Natural killer cell treated with Interleukin-12 subunit alpha and Interleukin-12 subunit beta and Interleukin-15 and Interleukin-18, amount 100 ng/mL, for 72 hours (primary cell): Measurements from ENCODE around the gene ABHD2. TPM values are rescaled to one million over a fixed set of nuclear protein-coding genes. Genes with fewer than 3 reads are reported as not detected.

Source experiments
- ATAC-seq, 2 donors: fragments of 150-1000 bp; cut with Tn5 transposase in 1 of 2; sonication (Bioruptor Pico), chemical (Tn5 transposase) in 1 of 2; 2 replicates each; pipeline ENCODE4 v1.10.0; 2021
- DNase-seq: peaks from one replicate; pipeline ENCODE4 v3.0.0; 2022; ENCODE audit warnings: low spot score
- H3K27ac Mint-ChIP-seq, 2 donors: 1 replicate in 1 of 2; 2 replicates in 1 of 2; pipeline ENCODE4 v1.8.0; 2022; ENCODE audit warnings: mixed read lengths in 2 of 2, mild to moderate bottlenecking in 1 of 2, moderate library complexity in 1 of 2
- H3K27me3 Mint-ChIP-seq, 2 donors: 1 replicate in 1 of 2; 2 replicates in 1 of 2; pipeline ENCODE4 v1.8.0; 2022; ENCODE audit warnings: mixed read lengths in 2 of 2
- H3K36me3 Mint-ChIP-seq: one replicate; pipeline ENCODE4 v1.8.0; 2022; ENCODE audit warnings: mixed read lengths
- H3K4me1 Mint-ChIP-seq, 2 donors: 1 replicate in 1 of 2; 2 replicates in 1 of 2; pipeline ENCODE4 v1.8.0; 2022; ENCODE audit warnings: low read depth in 2 of 2, mixed read lengths in 2 of 2, mild to moderate bottlenecking in 1 of 2
- H3K4me3 Mint-ChIP-seq: one replicate; pipeline ENCODE4 v1.8.0; 2022; ENCODE audit warnings: mixed read lengths
- H3K9me3 Mint-ChIP-seq: 2 replicates; pipeline ENCODE4 v1.8.0; 2022; ENCODE audit warnings: mixed read lengths
- total RNA-seq, 2 donors: library from RNA; stranded (reverse); gene quantifications; one replicate each; pipeline ENCODE4 v1.2.3, GENCODE V29; 2022

ABHD2 gene
- total RNA-seq, 2 donors from 2014 or later: 130 to 214 TPM

DNA sequence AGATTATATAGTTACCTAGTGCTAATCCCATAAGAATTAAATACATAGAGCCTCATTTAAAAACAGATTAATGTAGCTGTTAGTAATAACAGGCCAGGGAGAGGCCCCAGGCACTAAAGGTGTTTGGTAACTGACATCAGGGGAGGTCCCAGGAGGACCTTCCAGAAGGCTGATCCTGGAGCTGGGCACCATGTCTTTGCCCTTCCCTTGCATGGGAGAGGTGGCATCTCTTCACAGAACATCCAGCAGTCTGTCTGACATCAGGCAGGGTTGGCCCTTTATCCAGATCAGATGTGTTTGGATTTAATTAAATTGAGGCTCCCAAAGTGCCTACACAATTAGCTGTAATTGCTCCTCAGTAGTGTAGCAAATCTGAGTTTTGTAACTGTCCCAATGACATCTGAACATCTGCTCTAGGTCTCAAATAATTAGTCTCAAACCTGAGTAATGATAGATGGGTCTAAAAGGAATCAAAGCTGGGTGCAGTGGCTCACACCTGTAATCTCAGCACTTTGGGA lies 80.1 kb downstream of the ABHD2 start:
- H3K4me3 Mint-ChIP-seq: peak overlapping the region; percentile 77
- H3K27me3 Mint-ChIP-seq: no peaks in the 10 kb centered on the region

DNA sequence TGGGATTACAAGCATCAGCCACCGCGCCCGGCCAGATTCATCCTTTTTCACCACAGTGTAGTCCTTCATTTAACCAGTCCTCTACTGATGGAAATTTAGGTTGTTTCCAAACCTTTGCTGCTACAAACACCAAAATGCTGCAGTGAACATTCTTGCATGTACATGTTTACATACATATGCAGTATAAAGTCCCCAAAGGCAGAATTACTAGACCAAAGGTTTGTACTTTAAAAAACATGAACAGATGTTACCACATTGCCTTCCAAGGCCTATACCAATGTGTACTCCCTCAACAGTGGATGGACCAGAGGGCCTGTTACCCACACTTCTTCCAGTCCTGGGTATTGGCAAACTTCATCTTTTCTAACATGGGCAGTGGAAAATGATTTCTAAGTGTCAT lies 82.1 kb downstream of the ABHD2 start:
- DNase-seq (no peak), ATAC-seq (no peak)
- H3K36me3 Mint-ChIP-seq: peaks cover 6% of the 10 kb centered on the region
- no peaks in the 10 kb centered on the region for H3K27me3 Mint-ChIP-seq
- H3K4me3 Mint-ChIP-seq: no peak overlapping the region
- H3K27ac Mint-ChIP-seq: peak overlapping the region; percentile 82 to 95
- H3K4me1 Mint-ChIP-seq: peaks cover 35 to 42% of the 10 kb centered on the region in 2 donors
- H3K9me3 Mint-ChIP-seq: no peaks in the 10 kb centered on the region

More for the DNA sequence above, 80.1 kb downstream of the ABHD2 start:
- peak overlapping the region; percentile 82 to 95 for H3K27ac Mint-ChIP-seq
- ATAC-seq: no peak
- no peak for DNase-seq
- H3K36me3 Mint-ChIP-seq: no peaks in the 10 kb centered on the region
- no peaks in the 10 kb centered on the region for H3K9me3 Mint-ChIP-seq
- H3K4me1 Mint-ChIP-seq: peaks cover 30% of the 10 kb centered on the region in 2 donors

GRCh38 chr15:89171136-89172072 lies 83.1 kb downstream of the ABHD2 start:
- DNase-seq (no peak), ATAC-seq (no peak)
- no peak overlapping the region for H3K4me3 Mint-ChIP-seq
- H3K27me3 Mint-ChIP-seq: no peaks in the 10 kb centered on the region
- peak overlapping the region in 1 of 2 donors; percentile 99 for H3K27ac Mint-ChIP-seq
- no peaks in the 10 kb centered on the region for H3K9me3 Mint-ChIP-seq
- peaks cover 35 to 48% of the 10 kb centered on the region in 2 donors for H3K4me1 Mint-ChIP-seq
- peaks cover 7% of the 10 kb centered on the region for H3K36me3 Mint-ChIP-seq

GRCh38 chr15:89172921-89173320 lies 84.7 kb downstream of the ABHD2 start:
- Mint-ChIP-seq H3K36me3 (peaks cover 16% of the 10 kb centered on the region), H3K4me3 (no peak overlapping the region), H3K27ac (peak overlapping the region in 1 of 2 donors; percentile 99), H3K4me1 (peaks cover 32 to 46% of the 10 kb centered on the region in 2 donors), H3K27me3 (no peaks in the 10 kb centered on the region), H3K9me3 (no peaks in the 10 kb centered on the region)
- no peak for DNase-seq
- ATAC-seq: no peak

DNA sequence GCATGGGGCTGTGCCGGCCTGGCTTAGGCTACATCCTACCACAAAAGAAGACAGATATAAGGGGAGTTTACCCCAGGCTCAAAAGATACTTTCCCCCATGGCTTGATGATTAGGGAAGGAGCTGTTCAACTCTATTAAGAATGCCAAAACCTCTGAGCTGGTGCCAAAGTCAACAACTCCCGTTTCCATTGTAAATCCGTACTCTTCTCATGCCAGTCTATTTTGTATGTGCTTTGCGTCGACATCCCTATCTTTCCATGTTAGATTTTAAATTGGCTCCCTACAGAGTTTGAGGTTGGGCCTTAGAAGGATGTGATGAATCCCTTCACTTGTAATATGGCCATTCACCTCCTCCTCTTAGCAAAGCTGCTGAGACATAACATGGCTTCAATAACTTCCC lies 86.2 kb downstream of the ABHD2 start:
- Mint-ChIP-seq H3K36me3 (peaks cover 17% of the 10 kb centered on the region), H3K27ac (peak overlapping the region; percentile 45 to 99)

DNA sequence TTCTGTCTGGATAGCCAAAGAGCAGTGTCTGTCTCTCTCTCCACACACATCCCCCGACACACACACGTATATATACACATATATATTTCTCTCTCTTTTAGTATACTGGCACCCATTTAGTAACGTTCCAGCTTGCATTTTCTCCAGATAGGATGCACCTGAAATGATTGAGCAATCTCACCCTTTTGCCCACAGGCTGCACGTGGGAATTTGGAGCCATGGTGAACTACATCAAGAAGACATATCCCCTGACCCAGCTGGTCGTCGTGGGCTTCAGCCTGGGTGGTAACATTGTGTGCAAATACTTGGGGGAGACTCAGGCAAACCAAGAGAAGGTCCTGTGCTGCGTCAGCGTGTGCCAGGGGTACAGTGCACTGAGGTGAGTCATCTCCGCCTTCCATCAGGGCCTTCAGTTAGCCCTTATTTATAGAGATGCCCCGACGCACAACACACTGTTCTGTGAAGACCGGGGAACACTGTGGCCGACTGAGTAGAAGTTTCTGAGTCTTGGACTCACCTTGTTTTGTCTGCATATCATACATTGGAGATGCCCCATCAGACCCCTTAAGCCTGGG lies 87.4 kb downstream of the ABHD2 start:
- peaks cover 39 to 56% of the 10 kb centered on the region in 2 donors for H3K4me1 Mint-ChIP-seq
- peak overlapping the region; percentile 49 to 99 for H3K27ac Mint-ChIP-seq
- ATAC-seq (no peak), DNase-seq (no peak)
- H3K4me3 Mint-ChIP-seq: no peak overlapping the region
- no peaks in the 10 kb centered on the region for H3K27me3 Mint-ChIP-seq
- H3K9me3 Mint-ChIP-seq: no peaks in the 10 kb centered on the region
- H3K36me3 Mint-ChIP-seq: peaks cover 17% of the 10 kb centered on the region

More for the DNA sequence above, 86.2 kb downstream of the ABHD2 start:
- H3K9me3 Mint-ChIP-seq: no peaks in the 10 kb centered on the region
- DNase-seq: no peak
- no peak overlapping the region for H3K4me3 Mint-ChIP-seq
- ATAC-seq: no peak
- peaks cover 32 to 47% of the 10 kb centered on the region in 2 donors for H3K4me1 Mint-ChIP-seq
- H3K27me3 Mint-ChIP-seq: no peaks in the 10 kb centered on the region

GRCh38 chr15:89177116-89177515 lies 88.9 kb downstream of the ABHD2 start:
- Mint-ChIP-seq H3K27me3 (no peaks in the 10 kb centered on the region), H3K27ac (peak overlapping the region; percentile 91 to 99), H3K4me1 (peaks cover 46 to 63% of the 10 kb centered on the region in 2 donors), H3K9me3 (no peaks in the 10 kb centered on the region), H3K4me3 (no peak overlapping the region), H3K36me3 (peaks cover 22% of the 10 kb centered on the region)
- no peak for DNase-seq
- no peak for ATAC-seq

- Mint-ChIP-seq H3K27ac (peak overlapping the region; percentile 91 to 99), H3K9me3 (no peaks in the 10 kb centered on the region), H3K27me3 (no peaks in the 10 kb centered on the region), H3K4me3 (no peak overlapping the region), H3K4me1 (peaks cover 48 to 65% of the 10 kb centered on the region in 2 donors), H3K36me3 (peaks cover 22% of the 10 kb centered on the region)
- peak; percentile 74 for DNase-seq
- ATAC-seq: peak in 1 of 2 donors; percentile 29
Observed at GRCh38 chr15:89177633-89178306, 89.5 kb downstream of the ABHD2 start.

DNA sequence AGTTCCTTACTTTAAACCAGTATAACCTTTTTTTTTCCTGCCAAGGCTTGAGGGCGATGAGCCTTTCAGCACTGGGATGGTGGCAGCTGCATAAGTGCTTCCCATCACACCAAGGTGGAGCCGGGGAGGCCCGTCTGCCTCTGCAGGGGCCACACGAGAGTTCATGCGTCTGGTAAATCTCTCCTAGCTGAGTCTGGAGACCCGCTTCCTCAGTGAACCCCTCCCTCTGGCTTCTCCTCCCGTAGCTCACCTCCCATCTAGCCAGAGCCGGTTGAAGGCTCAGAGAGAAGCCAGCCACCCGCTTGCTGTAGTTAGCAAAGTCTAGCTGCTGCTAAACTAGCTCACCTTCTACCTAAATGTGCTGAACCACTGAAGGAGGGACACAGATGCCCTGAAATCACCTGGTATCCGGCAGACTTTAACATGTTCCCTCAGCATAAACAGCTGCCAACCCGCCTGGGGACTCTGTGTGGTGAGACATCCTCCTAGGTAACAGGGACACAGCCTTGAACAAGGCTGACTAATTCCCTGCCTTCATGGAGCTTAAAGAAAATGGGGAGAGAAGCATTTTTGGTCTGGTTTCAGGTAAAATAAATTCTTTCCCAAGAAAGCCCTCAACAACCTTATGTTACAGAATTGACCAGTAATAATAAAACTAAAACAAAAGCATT lies 90.2 kb downstream of the ABHD2 start:
- Mint-ChIP-seq H3K27ac (peak overlapping the region; percentile 91 to 99), H3K9me3 (no peaks in the 10 kb centered on the region), H3K27me3 (no peaks in the 10 kb centered on the region), H3K4me3 (peak overlapping the region; percentile 25), H3K4me1 (peaks cover 51 to 69% of the 10 kb centered on the region in 2 donors), H3K36me3 (peaks cover 22% of the 10 kb centered on the region)
- DNase-seq: no peak
- ATAC-seq: no peak

- H3K36me3 Mint-ChIP-seq: peaks cover 16% of the 10 kb centered on the region
- H3K4me3 Mint-ChIP-seq: peak overlapping the region; percentile 62
- ATAC-seq (peak; percentile 86 to 91), DNase-seq (peak; percentile 85)
- peak overlapping the region; percentile 91 to 99 for H3K27ac Mint-ChIP-seq
- peaks cover 46 to 68% of the 10 kb centered on the region in 2 donors for H3K4me1 Mint-ChIP-seq
- no peaks in the 10 kb centered on the region for H3K9me3 Mint-ChIP-seq
- no peaks in the 10 kb centered on the region for H3K27me3 Mint-ChIP-seq
Observed at GRCh38 chr15:89179966-89180875, 92.0 kb downstream of the ABHD2 start.

DNA sequence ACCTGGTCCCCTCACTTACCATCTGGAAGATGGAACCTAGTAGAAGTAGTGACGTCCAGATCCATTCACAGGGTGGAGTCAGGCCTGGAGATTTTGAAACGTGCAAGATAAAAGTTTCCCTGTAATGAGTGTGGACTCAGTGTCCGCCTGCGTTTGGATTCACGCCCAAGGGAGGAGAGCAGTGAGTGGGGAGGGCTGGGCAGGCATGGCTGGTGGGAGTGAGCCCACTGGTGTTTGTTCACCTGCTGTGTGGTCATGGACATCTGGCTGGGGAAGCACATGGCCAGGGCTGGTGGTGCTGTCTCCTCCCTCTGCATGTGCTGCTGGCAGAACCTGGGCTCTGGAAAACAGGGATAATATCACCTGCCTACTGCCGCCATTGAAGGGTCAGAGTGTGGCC lies 96.1 kb downstream of the ABHD2 start:
- peaks cover 32 to 62% of the 10 kb centered on the region in 2 donors for H3K4me1 Mint-ChIP-seq
- H3K27me3 Mint-ChIP-seq: no peaks in the 10 kb centered on the region
- no peaks in the 10 kb centered on the region for H3K9me3 Mint-ChIP-seq
- H3K36me3 Mint-ChIP-seq: peaks cover 27% of the 10 kb centered on the region
- no peak for ATAC-seq
- H3K27ac Mint-ChIP-seq: peak overlapping the region; percentile 21 to 99
- DNase-seq: no peak
- no peak overlapping the region for H3K4me3 Mint-ChIP-seq

GRCh38 chr15:89184886-89185526 lies 96.8 kb downstream of the ABHD2 start:
- H3K36me3 Mint-ChIP-seq: peaks cover 27% of the 10 kb centered on the region
- peak overlapping the region; percentile 21 to 99 for H3K27ac Mint-ChIP-seq
- no peak for ATAC-seq

More at GRCh38 chr15:89184886-89185526, 96.8 kb downstream of the ABHD2 start:
- Mint-ChIP-seq H3K9me3 (no peaks in the 10 kb centered on the region), H3K4me3 (no peak overlapping the region), H3K4me1 (peaks cover 25 to 57% of the 10 kb centered on the region in 2 donors), H3K27me3 (no peaks in the 10 kb centered on the region)
- no peak for DNase-seq
